A673 (cell line): ENCODE data around the gene RBMS2.

Experiments used
- CTCF ChIP-seq: fragments of 300-800, 200-600 bp; sonication (generic); conservative IDR thresholded peaks from 2 replicates; pipeline ENCODE4 v1.5.1; 2017; ENCODE audit warnings: low read depth, mild to moderate bottlenecking, antibody characterized with exemption, low read length, moderate library complexity, mixed read lengths
- EZH2 ChIP-seq: fragments of 200-600 bp; sonication (generic); IDR thresholded peaks from 2 replicates; pipeline ENCODE4 v1.6.1; 2017; ENCODE audit warnings: borderline replicate concordance, low read depth, mild to moderate bottlenecking, mixed read lengths, antibody characterized with exemption, low read length; ENCODE audit not compliant: poor library complexity, severe bottlenecking

GRCh38 chr12:56522411-56523193, 982 bp downstream of the RBMS2 start:
- no peak for TF ChIP-seq CTCF
- TF ChIP-seq EZH2: no peak
